Astrocyte of the cerebellum (primary cell): ENCODE results near the gene CYP2S1.
"Not testable (repeated sequence)": the region's sequence is repeated elsewhere in the genome, so short reads cannot be mapped to it uniquely, and the experiment has no call there.

Experiments
- DNase-seq: peaks from one replicate; pipeline ENCODE4 v3.0.0-alpha.2; 2011; ENCODE audit warnings: low read depth
- H3K4me3 ChIP-seq: 2 replicates; pipeline ENCODE4 v1.5.1; 2011; ENCODE audit warnings: mild to moderate bottlenecking, low read depth, low read length, moderate library complexity
- in situ Hi-C: cut with HindIII; loops from 2 replicates; pipeline ENCODE4 v1.10.0; 2017; ENCODE audit warnings: low sequenced_read_pairs
- TF ChIP-seq, protein P1 (sequence below): IDR thresholded peaks from 2 replicates; pipeline ENCODE4 v1.5.1; 2012; ENCODE audit warnings: low read length, low read depth, moderate library complexity, mild to moderate bottlenecking; ENCODE audit errors: missing control alignments

CYP2S1 gene

DNA sequence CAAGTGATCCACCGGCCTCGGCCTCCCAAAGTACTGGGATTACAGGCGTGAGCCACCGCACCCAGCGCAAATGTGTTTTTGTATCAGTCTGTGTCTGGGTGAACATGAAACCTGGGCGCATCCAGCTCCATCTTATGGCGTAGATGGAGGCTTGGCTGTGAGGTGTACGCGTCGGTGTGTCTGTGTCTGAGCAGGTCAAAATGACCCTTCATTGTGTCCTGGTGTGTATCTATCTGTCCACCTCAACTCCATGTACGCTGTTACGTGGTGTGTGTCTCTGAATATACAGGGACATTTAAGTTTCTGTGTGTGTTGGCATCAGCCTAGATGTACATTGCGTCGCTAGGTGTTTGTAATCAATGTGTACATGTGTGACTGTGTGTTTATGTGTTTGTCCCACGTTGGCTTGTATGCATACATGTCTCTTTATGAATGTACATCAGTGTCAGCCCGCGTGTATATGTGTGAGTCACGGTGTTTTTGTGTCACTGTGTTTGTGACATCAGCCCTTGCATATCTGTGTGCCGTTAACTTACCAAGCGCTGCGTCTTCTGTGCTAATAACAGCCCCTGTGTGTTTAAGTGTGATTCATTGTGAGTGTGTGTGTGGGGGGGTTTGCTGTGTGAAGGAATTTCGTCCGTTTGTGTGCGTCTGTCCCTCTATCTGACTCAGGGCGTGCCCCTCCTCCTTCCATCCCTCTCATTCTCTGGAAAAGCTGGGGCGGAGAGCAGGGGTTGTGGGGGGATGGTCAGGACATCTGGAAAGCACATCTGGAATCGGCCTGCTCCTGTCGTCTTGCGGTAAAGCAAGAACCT lies 32.4 kb downstream of the CYP2S1 start:
- peak; percentile 87 for DNase-seq
- in situ Hi-C loops: no loop called here
- TF ChIP-seq, protein P1, sequence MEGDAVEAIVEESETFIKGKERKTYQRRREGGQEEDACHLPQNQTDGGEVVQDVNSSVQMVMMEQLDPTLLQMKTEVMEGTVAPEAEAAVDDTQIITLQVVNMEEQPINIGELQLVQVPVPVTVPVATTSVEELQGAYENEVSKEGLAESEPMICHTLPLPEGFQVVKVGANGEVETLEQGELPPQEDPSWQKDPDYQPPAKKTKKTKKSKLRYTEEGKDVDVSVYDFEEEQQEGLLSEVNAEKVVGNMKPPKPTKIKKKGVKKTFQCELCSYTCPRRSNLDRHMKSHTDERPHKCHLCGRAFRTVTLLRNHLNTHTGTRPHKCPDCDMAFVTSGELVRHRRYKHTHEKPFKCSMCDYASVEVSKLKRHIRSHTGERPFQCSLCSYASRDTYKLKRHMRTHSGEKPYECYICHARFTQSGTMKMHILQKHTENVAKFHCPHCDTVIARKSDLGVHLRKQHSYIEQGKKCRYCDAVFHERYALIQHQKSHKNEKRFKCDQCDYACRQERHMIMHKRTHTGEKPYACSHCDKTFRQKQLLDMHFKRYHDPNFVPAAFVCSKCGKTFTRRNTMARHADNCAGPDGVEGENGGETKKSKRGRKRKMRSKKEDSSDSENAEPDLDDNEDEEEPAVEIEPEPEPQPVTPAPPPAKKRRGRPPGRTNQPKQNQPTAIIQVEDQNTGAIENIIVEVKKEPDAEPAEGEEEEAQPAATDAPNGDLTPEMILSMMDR: no peak
- peak overlapping the region; percentile 28 for H3K4me3 ChIP-seq

DNA sequence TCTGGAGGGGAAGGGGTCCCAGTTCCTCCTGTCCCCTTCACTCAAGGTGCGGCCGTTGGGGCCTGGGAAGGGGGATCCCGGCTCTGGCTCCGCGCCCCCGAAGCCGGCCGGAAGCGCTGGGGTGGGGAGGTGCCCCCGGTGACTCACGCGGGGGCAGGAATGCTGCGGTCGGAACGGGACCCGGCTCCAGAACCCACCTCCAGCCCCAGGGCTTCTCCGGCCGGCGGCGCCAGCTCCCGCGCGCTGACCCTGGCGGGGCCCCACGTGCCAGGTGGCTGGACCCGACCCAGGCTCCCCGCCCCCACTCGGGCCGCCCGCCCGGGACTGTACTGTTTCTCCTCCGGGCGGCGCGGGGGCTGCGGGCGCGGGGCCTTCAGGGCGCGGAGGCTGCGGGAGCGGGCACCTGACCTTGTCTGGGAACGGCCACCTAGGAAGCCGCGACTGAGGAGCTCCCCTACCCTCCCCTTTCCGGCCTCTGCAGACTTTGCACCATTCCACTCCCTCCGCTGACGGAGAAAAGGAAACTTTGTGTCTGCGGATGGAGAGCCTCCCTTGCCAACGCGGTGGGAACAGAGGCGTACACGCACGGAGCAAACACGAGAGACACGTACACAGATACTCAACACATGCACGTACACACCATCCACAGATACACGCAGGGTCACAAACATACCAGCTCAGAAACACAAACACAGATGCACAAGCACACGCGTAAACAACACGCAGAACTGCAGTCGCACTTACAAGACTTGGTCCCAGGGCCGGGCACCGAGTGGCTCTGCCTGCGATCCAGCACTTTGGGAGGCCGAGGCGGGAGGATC lies 33.2 kb downstream of the CYP2S1 start:
- peak overlapping the region; percentile 28 for H3K4me3 ChIP-seq
- DNase-seq: peak; percentile 53
- in situ Hi-C loops: no loop called here
- TF ChIP-seq, protein P1: no peak

DNA sequence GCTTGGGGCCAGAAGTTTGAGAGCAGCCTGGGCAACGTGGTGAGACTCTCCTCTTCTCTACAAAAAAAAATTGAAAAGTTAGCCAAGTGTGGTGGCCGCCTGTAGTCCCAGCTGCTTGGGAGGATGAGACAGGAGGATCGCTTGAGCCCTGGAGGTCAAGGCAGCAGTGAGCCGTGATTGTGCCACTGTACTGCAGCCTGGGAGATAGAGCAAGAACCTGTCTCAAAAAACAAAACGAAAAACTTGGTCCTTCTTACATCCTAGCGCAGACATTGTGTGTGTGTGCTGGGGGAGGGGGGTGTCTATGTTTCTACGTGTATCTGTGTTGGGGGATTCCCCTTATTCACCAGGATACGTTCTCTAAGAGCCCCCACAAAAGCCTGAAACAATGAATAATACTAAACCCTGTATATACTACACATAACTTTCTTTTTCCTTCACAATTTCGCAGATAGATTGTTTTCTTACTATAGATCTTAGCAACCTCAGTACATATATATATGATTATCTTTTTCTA lies 33.9 kb downstream of the CYP2S1 start:
- TF ChIP-seq, protein P1: no peak
- in situ Hi-C loops: no loop called here
- DNase-seq: no peak
- H3K4me3 ChIP-seq: peak overlapping the region; percentile 28

DNA sequence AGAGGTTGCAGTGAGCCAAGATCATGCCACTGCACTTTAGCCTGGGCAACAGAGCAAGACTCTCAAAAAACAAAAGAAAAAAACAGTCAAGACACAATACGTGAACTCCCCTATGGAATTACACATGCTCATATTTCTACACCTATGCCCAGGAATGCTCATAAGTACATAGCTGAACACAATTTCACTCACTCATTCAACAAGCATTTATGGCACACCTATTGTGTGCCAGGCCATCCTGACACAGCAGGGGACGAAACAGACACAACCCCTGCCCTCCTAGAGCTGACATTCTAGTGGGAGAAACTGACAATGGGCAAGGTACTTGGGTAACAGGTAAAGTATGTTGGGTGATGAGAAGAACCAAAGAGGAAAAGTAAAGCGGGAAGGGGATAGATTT lies 35.5 kb downstream of the CYP2S1 start:
- in situ Hi-C loops: no loop called here
- H3K4me3 ChIP-seq: no peak overlapping the region
- TF ChIP-seq, protein P1: no peak

DNA sequence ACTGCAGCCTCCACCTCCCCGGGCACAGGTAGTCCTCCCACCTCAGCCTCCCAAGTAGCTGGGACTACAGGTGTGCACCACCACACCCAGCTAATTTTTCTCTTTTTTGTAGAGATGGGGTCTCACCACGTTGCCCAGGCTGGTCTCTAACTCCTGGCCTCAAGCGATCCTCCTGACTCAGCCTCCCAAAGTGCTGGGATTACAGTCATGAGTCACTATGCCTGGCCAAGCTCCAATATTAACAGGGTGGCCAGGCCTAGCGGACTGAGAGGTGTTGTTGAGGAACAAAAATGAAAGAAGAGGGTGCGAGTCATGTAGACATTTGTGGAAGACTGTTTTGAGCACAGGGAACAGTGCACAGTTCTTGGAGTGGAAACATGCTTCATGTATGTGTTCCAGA lies 36.3 kb downstream of the CYP2S1 start:
- DNase-seq: not testable (repeated sequence)

More for the DNA sequence above, 35.5 kb downstream of the CYP2S1 start:
- no peak for DNase-seq

DNA sequence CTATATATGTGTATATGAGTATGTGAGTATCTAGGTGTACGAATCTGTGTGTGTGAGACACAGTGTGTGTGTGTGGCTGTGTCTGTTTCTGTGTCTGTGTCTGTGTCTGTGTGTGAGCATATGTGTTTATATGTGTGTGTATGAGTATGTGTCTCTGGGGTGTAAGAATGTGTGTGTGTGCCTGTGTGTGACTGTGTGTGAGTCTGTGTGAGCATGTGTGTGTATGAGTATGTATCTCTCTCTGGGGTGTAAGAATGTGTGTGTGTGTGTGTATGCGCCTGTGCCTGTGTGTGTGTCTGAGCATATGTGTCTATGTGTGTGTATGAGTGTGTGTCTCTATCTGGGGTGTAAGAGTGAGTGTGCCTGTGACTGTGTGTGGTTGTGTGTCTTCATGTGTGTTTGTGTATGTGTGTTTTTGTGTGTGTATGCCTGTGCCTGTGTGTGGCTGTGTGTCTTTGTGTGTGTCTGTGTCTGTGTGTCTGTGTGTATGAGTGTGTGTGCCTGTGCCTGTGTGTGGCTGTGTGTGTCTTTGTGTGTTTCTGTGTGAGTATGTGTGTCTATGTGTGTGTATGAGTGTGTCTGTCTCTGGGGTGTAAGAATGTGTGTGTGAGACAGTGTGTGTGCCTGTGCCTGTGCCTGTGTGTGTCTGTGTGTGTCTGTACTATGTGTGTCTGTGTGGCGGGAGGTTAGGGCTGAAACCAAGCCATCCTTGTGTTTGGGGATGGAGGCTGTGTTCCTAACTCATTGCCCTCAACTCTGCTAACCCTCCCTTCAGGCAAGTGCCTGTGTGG lies 37.2 kb downstream of the CYP2S1 start:
- H3K4me3 ChIP-seq: no peak overlapping the region
- in situ Hi-C loops: no loop called here
- no peak for DNase-seq
- TF ChIP-seq, protein P1: no peak

More for the DNA sequence above, 36.3 kb downstream of the CYP2S1 start:
- H3K4me3 ChIP-seq, in situ Hi-C loops: not testable (repeated sequence)
